ENCODE data around the gene TNNI3.
A peak's percentile ranks its signal among the peaks of the same experiment; 100 is the strongest.
"Not testable (repeated sequence)": the region's sequence is repeated elsewhere in the genome, so short reads cannot be mapped to it uniquely, and the experiment has no call there.

The TNNI3 gene

GRCh38 chr19:55174425-55175116, 17.0 kb upstream of the TNNI3 start:
- no peak for DNase-seq
- Histone ChIP-seq H3K4me3 (ENCODE audit: low read depth, low read length) (peak overlapping the region; percentile 28), H3K4me1 (0 out of 2 replicates have a peak, but pooled peaks cover 2% of the 10 kb centered on the region), H3K27me3 (peaks cover 38% of the 10 kb centered on the region), H3K36me3 (no peaks in the 10 kb centered on the region), H3K9me3 (no peaks in the 10 kb centered on the region)
- no peak for TF ChIP-seq CTCF (IDR thresholded peaks at IDR 0.05; ENCODE audit: low read depth, low read length)

GRCh38 chr19:55173714-55174409, 16.3 kb upstream of the TNNI3 start:
- H3K36me3 ChIP-seq = no peaks in the 10 kb centered on the region
- H3K4me1 ChIP-seq = 0 out of 2 replicates have a peak, but pooled peaks cover 2% of the 10 kb centered on the region
- DNase-seq = peak; percentile 88
- peak overlapping the region; percentile 66 for H3K4me3 ChIP-seq (ENCODE audit: low read depth, low read length)
- H3K27me3 ChIP-seq = peaks cover 45% of the 10 kb centered on the region
- H3K9me3 ChIP-seq = no peaks in the 10 kb centered on the region
- peak; percentile 11; the same call in 1 of the 2 replicates for TF ChIP-seq CTCF (IDR thresholded peaks at IDR 0.05; ENCODE audit: low read depth, low read length)

GRCh38 chr19:55173186-55173713, 15.7 kb upstream of the TNNI3 start:
- Histone ChIP-seq H3K4me1 (0 out of 2 replicates have a peak, but pooled peaks cover 2% of the 10 kb centered on the region), H3K36me3 (no peaks in the 10 kb centered on the region), H3K27me3 (peaks cover 48% of the 10 kb centered on the region), H3K9me3 (no peaks in the 10 kb centered on the region), H3K4me3 (ENCODE audit: low read depth, low read length) (peak overlapping the region; percentile 66)
- DNase-seq = no peak
- TF ChIP-seq CTCF (IDR thresholded peaks at IDR 0.05; ENCODE audit: low read depth, low read length) = no peak

- H3K27me3 ChIP-seq = peaks cover 48% of the 10 kb centered on the region
- no peak for DNase-seq
- TF ChIP-seq CTCF (IDR thresholded peaks at IDR 0.05; ENCODE audit: low read depth, low read length) = no peak
- no peaks in the 10 kb centered on the region for H3K36me3 ChIP-seq
- H3K4me1 ChIP-seq = 0 out of 2 replicates have a peak, but pooled peaks cover 2% of the 10 kb centered on the region
- no peaks in the 10 kb centered on the region for H3K9me3 ChIP-seq
- H3K4me3 ChIP-seq (ENCODE audit: low read depth, low read length) = no peak overlapping the region
Measured at GRCh38 chr19:55172741-55173140, 15.2 kb upstream of the TNNI3 start.

GRCh38 chr19:55172318-55172717, 14.8 kb upstream of the TNNI3 start:
- not testable (repeated sequence) for H3K36me3 ChIP-seq; H3K4me3 ChIP-seq (ENCODE audit: low read depth, low read length); DNase-seq; H3K9me3 ChIP-seq; H3K4me1 ChIP-seq
- peaks cover 50% of the 10 kb centered on the region for H3K27me3 ChIP-seq

- DNase-seq = no peak
- 0 out of 2 replicates have a peak, but pooled peaks cover 2% of the 10 kb centered on the region for H3K4me1 ChIP-seq
- H3K4me3 ChIP-seq (ENCODE audit: low read depth, low read length) = no peak overlapping the region
- H3K36me3 ChIP-seq = no peaks in the 10 kb centered on the region
- H3K9me3 ChIP-seq = no peaks in the 10 kb centered on the region
- no peak for TF ChIP-seq CTCF (IDR thresholded peaks at IDR 0.05; ENCODE audit: low read depth, low read length)
- H3K27me3 ChIP-seq = peaks cover 50% of the 10 kb centered on the region
Measured at GRCh38 chr19:55171440-55171839, 13.9 kb upstream of the TNNI3 start.

Data from BE2C (cell line).